SW 1271 (cell line): ENCODE measurements around the gene PDE5A.
"Not testable (repeated sequence)": the region's sequence is repeated elsewhere in the genome, so short reads cannot be mapped to it uniquely, and the experiment has no call there.

Source experiments
- DNase-seq, 2 experiments: peaks; one replicate each; lab custom pipeline; 2025; lab: John Stamatoyannopoulos, UW

PDE5A gene

GRCh38 chr4:119646347-119647071 is 17.9 kb upstream of the PDE5A start:
- DNase-seq: no peak

DNA sequence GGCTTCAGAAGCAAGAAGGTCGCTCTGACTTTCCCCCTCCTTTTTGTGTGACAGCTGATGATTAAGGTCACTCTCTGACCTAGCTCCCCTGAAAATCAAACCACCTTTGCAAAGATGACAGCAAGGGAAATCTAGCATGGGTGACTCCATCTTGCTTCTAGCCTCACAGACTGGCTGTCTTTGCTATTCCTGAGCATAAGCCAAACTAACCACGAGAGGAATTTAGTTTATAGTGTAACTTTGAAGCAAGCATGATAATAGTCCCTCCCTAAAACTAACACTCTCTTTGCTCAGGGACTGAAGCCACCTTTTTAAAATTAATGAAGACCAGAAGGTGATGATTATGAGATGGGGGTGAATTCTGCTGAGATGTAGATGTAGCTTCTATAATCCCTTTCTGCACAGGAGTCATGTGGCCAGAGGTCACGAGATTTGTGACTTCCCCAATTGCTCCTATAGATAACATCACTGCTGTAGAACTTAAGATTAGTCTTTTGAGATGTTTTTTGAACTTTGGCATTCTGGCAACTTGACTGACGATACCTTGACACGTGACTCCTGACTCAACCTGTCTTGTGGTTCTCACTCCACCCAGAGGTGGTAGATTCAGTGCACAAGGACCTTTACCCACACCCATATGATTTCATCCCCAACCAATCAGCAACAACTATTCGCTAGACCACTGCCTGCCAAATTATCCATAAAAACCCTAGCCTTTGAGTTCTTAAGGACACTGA is 14.9 kb upstream of the PDE5A start:
- DNase-seq: no peak

DNA sequence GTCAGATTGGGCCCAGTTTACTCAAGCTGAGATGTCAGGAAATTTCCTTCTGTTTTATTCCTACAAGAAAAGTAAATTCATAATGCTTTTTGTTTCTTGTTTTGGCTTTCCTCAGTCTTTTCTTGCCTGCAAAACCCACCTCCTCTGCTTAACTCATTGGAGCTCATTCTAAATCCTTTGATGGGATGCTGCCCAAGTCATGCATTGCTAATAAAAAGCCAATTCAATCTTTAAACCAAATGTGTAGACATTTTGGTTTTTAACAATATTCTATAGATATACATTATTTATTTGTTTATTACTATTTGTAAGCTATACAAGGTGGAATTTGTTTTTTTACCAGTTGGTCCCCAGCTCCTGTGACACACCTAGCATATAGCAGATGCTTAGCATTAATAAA is 13.2 kb upstream of the PDE5A start:
- no peak for DNase-seq

DNA sequence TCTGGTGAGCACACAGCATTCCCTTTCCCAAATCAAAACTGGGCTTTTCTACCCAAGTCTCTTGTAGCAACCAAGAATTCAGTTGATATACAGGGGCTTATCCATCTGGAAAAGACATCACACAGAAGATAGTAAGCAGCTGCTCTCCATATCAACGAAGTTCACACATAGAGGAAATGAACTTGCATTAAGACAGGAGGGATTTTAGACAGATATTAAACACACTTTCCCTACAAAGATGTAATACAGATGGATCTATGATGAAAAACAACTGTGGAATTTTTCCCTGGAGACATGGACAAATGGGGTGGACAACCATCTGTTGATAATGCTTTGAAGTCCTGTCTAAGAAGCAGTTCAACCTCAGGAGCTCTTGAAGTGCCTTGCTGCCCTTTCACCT is 9.8 kb upstream of the PDE5A start:
- DNase-seq: no peak

GRCh38 chr4:119636851-119637250 is 8.2 kb upstream of the PDE5A start:
- not testable (repeated sequence) for DNase-seq

GRCh38 chr4:119632216-119632615 is 3.6 kb upstream of the PDE5A start:
- no peak for DNase-seq

DNA sequence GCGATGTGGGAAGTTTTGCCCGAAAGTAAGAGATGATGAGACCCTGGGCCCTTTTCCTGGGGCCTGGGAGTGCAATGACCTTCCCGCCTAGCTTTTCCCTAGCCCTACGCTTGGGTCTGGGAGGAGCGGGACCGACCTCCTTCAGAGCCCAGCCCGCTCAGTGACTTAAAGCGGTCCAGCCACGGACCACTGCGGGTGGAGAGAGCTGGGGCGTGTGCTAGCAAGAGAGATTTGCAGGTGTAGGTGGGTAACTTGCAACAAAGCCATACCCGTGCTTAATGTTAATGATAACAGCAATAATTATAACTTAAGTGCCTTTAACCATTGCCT is 503 bp upstream of the PDE5A start:
- DNase-seq: peak in 1 of 2 experiments; percentile 24

GRCh38 chr4:119627267-119628255 is 1.0 kb downstream of the PDE5A start:
- DNase-seq: peak in 1 of 2 experiments; percentile 44

DNA sequence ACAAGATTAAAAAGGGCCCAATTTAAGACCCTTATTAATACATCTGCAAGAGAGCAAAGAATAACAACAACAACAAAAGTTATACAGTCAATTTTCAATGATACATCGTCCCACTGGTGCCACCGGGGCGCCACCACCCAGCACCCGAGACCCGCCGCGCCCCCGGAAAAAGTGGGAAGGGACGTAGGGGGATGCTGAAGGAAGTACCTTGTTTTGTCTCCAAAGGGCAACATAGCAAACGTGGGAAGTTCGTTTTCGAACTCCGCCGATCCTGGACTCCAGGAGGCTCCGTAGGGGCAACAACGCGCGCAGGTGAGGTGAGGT is 1.7 kb downstream of the PDE5A start:
- no peak for DNase-seq

DNA sequence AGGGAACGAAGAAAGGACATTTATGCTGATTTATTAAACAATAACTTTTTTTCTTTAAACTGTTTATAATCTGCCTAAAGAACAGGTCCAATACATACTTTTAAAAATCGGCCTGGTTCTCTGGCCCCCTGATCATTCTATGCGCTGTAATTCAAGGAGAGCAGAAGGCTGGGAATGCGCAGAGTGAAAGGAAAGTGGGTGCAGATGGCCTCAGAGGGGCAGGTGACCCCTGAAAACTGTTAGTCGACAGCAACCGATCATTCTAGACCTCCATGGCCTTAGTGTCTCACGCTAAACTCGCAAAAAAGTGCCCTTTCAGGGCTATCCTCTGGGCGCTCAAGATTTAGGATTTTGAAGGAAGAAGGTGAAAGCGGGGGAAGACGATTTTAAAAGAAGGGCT is 2.2 kb downstream of the PDE5A start:
- DNase-seq: no peak

DNA sequence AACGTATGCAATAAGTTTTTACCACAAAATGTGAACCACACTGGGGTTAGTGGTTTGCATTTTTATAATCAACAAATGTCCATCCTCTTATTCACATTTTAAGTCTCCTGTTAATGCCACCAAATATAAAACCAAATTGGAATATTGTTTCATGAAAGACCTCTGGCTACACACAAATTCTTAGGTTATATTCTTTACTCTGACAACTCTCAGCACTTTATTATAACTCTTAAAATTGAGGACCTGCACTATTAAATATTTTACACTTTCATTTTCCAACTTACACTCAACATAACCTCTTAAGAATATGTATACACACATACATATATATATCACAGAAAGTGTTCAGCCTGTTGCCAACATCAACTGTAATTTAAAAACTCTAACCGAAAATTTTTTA is 2.8 kb downstream of the PDE5A start:
- no peak for DNase-seq

DNA sequence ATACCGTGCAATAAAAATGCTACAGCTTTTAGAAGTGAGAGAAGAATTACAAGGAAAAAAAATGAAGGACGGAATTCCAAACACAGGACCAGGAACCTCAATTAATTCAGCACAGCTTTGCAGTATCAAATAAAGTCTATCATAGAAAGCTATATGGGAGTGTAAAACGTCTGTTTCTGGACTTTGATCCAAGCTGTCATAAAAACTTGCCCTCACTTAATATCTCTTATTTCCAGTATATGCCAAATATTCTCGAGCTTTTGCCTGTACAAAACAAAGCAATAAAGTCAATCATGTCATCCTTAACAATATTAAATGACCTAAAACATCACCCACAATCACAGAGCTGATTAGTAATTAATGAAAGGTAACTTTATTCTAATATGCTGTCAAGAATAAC is 4.2 kb downstream of the PDE5A start:
- DNase-seq: no peak

GRCh38 chr4:119623025-119623424 is 5.6 kb downstream of the PDE5A start:
- no peak for DNase-seq

GRCh38 chr4:119615068-119615719 is 13.4 kb downstream of the PDE5A start:
- DNase-seq: no peak

DNA sequence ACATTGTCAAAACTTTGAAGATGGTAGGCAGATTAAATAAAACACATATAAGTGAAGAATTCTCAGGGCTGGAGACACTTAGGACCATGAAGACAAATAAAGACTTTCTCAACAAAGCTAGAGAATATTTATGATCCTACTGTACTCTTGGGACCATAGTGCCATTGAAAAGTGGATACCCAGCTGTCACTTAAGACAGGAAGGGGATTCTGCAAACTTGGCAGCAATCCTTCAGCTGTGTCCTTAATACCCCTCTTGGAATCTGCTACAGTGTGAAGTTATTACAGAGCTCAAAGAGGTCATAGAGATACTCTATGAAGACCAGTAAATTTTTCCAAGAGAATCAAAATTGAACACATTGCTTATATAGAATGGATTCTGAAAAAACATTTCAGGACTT is 24.3 kb downstream of the PDE5A start:
- no peak for DNase-seq

GRCh38 chr4:119602366-119602765 is 26.2 kb downstream of the PDE5A start:
- DNase-seq: no peak

DNA sequence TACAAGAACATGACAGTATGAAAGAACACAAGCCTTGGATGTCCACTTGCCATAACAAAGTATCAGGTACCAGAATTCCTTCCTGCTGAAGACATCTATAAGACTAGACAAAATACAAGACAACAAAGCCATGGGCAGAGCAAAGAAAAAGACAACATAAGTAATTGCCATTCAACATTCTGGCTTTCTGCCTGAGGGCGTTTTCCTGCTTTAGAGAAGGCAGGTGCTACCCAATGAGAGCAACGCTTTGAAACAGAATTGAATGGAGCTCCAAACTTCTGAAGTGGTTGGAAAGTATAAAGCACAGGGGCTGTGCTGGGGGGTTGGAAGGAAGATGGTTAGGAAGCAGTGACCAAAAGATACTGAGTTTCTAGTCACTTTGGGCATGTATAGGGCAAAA is 30.1 kb downstream of the PDE5A start:
- no peak for DNase-seq

- DNase-seq: no peak
These were observed 31.2 kb downstream of the PDE5A start for GRCh38 chr4:119597377-119597776.

GRCh38 chr4:119593698-119594097 is 34.9 kb downstream of the PDE5A start:
- DNase-seq: no peak

DNA sequence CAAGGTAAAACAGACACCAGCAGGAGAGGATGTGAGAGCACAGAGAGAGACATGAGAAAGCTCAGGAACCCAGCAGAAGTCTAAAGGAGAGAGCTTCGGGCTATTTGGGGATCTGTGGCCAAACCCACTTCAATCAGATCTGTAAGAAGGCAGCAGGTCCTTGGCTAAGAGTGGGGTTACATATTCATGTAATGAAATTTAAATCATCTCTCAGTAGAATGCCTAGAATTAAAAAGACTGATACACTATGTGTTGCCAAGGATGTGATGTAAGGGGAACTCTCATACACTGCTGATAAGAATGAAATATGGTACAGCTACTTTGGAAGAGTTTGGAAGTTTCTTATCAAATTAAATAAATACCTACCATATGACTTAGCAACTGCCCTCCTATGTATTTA is 35.8 kb downstream of the PDE5A start:
- DNase-seq: no peak

- no peak for DNase-seq
These were observed 39.4 kb downstream of the PDE5A start for GRCh38 chr4:119589165-119589564.

DNA sequence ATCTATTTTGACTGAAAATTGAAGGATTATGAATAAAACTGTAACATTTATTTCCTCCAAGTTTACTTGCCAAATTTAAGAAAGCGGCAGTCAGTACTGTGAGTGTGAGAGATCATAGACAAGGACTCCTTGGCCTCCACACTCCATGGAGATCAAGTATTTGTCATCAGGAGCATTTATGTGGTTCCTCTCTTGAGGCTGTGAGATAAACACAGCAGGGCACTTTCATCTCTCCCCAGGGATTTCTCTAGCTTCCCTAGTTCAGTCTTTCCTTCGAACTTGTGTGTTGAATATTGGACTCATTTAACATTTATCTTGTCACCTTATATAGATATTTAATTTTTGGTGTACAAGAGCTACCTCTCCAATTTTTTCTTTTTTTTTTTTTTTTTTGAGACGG is 40.8 kb downstream of the PDE5A start:
- no peak for DNase-seq
